Measurements from ENCODE around the gene ISM1.

The ISM1 gene

DNA sequence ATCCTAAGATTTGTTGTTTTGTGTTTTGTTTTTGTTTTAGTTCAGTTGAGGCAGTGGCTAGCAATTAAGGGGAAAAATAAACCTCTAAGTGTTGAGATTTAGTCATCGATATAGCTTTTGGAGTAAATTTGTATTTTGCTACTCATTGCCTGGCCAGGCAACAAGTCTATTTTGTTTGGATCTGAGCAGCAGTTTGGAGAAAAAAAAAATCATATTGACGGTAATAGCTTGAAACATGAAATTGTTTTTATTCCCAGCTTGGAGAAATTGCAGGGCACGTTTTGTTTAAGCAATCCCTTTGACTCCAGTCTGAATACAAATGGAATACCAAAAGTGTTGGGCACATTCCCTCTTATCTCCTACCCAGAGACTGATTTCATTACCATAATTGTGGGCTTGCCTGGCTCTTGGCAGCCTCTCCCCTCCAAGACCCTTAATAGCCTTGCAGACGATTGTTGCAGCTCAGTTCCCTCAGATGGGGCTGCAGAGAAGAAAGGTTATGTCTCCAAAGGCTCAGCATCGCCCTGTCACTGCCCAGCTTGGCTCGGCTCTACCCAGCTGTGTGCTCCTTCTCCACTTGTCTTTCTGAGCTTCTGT is 56.0 kb downstream of the ISM1 start:
- H3K4me1 ChIP-seq (ENCODE audit: control insufficient read depth, low read depth, low read length), result peaks cover 9% of the 10 kb centered on the region
- no peak overlapping the region for H3K9ac ChIP-seq (ENCODE audit: low read length)
- no peak overlapping the region for H3K27ac ChIP-seq (ENCODE audit: low read length)
- no peaks in the 10 kb centered on the region for H3K36me3 ChIP-seq (ENCODE audit: control insufficient read depth, low read depth, low read length)
- no peaks in the 10 kb centered on the region for H3K9me3 ChIP-seq (ENCODE audit: control insufficient read depth, low read depth, low read length)
- H3K4me3 ChIP-seq (ENCODE audit: low read length), result no peak overlapping the region
- H3K27me3 ChIP-seq (ENCODE audit: control insufficient read depth, insufficient read depth, low read length), result no peaks in the 10 kb centered on the region

DNA sequence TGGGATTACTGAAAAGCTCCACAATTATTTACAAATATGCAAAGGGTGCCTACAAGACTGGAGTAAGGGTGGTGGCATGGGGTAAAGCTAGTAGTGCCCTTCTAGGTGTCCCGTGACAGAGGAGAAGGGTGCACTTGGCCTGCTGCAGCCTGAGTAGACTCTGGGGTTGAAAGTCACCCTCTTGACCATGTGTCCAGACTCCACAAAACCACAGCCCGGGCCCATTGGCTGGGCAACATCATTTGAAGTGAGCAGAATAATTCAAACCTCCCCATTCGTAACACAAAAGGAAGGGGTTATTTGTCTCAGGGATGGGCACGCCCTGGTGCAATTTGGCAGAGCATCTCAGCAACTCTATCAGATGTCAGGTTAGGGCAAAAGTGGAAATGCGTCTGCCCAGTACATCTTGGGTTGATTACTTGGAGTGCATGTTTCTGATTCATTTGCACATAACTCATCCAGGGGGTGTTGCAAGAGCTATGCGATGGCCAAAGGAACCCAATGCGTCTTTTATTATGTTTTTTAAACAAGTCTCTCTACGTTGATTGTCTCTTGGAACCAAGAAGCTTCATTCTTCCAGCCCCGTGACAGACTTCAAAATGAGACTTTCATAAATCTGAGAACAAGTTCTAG is 56.7 kb downstream of the ISM1 start:
- H3K36me3 ChIP-seq (ENCODE audit: control insufficient read depth, low read depth, low read length), result no peaks in the 10 kb centered on the region
- no peaks in the 10 kb centered on the region for H3K9me3 ChIP-seq (ENCODE audit: control insufficient read depth, low read depth, low read length)
- H3K4me3 ChIP-seq (ENCODE audit: low read length), result no peak overlapping the region
- no peak overlapping the region for H3K9ac ChIP-seq (ENCODE audit: low read length)
- H3K4me1 ChIP-seq (ENCODE audit: control insufficient read depth, low read depth, low read length), result peaks cover 9% of the 10 kb centered on the region
- H3K27ac ChIP-seq (ENCODE audit: low read length), result no peak overlapping the region
- no peaks in the 10 kb centered on the region for H3K27me3 ChIP-seq (ENCODE audit: control insufficient read depth, insufficient read depth, low read length)

DNA sequence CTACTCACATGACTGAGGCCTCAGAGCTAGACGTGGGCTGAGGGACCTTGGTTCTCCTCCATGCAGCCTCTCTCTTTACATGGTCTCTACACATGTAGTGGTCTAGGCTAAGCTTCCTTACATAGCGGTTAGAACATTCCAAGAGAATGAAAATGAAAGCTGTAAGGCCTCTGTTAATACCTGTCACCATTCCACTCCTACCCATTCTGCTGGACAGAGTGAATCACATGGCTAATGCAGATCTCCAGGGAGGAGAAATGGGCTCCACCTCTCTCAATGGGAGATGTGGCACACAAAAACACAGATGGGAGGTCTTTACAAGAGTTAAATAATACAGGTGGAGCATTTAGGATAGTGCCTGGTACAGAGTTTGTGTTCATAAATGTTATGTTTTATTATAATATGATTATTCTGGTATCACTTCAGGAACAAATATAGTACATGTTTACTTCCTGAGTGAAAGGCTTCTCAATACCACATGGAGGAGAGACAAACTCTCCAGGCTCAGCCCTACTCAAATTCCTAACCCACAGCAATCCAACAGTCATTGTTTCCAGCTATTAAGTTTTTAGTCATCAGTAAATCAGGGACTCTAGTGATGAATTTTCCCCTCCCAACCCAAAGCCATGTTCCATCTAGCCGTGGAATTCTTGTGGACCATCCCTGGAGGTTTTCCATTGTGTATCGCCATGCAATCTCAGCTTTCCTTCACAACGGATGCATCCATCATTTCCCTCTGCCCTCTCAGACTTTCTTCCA is 57.9 kb downstream of the ISM1 start:
- no peaks in the 10 kb centered on the region for H3K27me3 ChIP-seq (ENCODE audit: control insufficient read depth, insufficient read depth, low read length)
- H3K36me3 ChIP-seq (ENCODE audit: control insufficient read depth, low read depth, low read length), result no peaks in the 10 kb centered on the region
- H3K27ac ChIP-seq (ENCODE audit: low read length), result no peak overlapping the region
- H3K4me3 ChIP-seq (ENCODE audit: low read length), result no peak overlapping the region
- no peak overlapping the region for H3K9ac ChIP-seq (ENCODE audit: low read length)
- H3K4me1 ChIP-seq (ENCODE audit: control insufficient read depth, low read depth, low read length), result peaks cover 6% of the 10 kb centered on the region
- no peaks in the 10 kb centered on the region for H3K9me3 ChIP-seq (ENCODE audit: control insufficient read depth, low read depth, low read length)

DNA sequence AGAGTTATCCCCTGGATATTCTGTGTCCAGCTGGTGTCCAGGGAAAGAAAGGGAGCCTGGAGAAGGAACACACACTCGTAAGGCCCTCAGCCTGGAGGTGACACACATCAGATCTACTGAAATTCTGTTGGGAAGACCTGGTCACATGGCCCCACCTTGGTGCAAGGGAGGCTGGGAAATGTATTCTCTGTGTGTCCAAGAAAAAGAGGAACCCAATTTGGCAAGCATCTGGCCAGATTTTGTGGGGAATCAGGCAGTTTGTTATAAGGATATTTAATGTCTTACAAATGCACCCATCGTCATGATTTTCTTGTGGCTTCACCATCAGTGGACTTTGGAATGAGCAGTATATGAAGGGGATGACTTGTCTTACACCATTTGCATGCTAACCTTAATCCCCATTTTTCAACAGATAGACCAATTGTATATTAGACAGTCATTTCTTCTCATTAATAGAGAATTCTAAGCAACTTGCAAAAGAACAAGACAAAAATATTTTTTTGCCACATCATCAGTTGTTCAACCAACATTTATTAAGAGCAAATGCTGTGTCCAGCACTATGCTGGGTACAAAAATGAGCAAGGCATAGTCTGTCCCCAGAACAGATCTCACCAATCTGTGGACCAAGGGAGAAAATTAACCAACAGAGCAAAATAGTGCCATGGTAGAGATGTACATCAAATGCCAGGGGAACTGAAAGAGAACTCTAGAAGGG is 59.7 kb downstream of the ISM1 start:
- H3K27ac ChIP-seq (ENCODE audit: low read length), result no peak overlapping the region
- no peak overlapping the region for H3K9ac ChIP-seq (ENCODE audit: low read length)
- no peaks in the 10 kb centered on the region for H3K36me3 ChIP-seq (ENCODE audit: control insufficient read depth, low read depth, low read length)
- no peaks in the 10 kb centered on the region for H3K9me3 ChIP-seq (ENCODE audit: control insufficient read depth, low read depth, low read length)
- no peak overlapping the region for H3K4me3 ChIP-seq (ENCODE audit: low read length)
- H3K4me1 ChIP-seq (ENCODE audit: control insufficient read depth, low read depth, low read length), result no peaks in the 10 kb centered on the region
- H3K27me3 ChIP-seq (ENCODE audit: control insufficient read depth, insufficient read depth, low read length), result no peaks in the 10 kb centered on the region

DNA sequence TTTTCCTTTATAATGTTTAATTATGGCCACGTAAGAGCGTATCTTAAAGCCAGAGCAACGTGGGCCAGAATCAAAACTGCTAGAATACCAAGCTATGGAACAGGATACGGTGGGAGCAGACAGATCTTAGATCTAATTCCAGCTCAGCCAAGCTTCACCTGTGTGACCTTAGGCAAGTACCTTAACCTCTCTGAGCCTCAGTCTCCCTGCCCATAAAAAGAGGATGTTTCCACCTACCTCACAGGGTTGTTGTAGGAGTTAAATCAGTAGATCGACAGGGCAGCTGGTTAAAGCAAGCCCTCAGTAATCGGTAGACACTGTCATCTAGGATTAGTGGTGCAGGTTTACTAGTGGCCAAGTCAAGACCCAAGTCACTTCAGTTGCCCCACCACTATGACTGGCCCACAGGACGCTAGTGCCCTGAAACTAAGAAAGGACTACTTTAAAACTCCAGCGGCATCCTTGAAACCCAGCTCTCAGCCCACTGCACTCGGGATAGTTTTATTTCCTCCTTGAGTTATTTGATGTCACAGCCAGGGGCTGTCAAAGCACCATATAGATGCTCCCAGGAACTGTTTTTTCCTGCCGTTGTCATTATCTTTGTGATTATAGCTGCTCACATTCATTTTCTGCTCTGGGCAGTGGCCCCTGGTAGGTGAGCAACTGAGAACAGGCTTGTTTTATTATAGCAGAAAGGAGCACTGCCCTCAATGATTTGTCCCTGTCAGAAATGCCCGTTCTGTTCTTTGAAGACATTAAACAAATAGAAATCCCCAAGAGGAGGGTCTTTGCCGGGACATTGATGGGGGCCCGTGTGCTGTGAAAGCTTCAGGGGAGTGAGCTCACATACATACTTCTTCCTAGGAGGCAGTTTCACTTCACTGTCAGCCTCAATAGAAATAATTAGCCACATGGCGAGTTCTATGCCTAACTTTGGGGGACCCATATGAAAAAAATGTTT is 63.1 kb downstream of the ISM1 start:
- H3K4me1 ChIP-seq (ENCODE audit: control insufficient read depth, low read depth, low read length), result no peaks in the 10 kb centered on the region
- no peak overlapping the region for H3K4me3 ChIP-seq (ENCODE audit: low read length)
- no peak overlapping the region for H3K9ac ChIP-seq (ENCODE audit: low read length)
- H3K27me3 ChIP-seq (ENCODE audit: control insufficient read depth, insufficient read depth, low read length), result no peaks in the 10 kb centered on the region
- H3K27ac ChIP-seq (ENCODE audit: low read length), result no peak overlapping the region
- no peaks in the 10 kb centered on the region for H3K9me3 ChIP-seq (ENCODE audit: control insufficient read depth, low read depth, low read length)
- no peaks in the 10 kb centered on the region for H3K36me3 ChIP-seq (ENCODE audit: control insufficient read depth, low read depth, low read length)

DNA sequence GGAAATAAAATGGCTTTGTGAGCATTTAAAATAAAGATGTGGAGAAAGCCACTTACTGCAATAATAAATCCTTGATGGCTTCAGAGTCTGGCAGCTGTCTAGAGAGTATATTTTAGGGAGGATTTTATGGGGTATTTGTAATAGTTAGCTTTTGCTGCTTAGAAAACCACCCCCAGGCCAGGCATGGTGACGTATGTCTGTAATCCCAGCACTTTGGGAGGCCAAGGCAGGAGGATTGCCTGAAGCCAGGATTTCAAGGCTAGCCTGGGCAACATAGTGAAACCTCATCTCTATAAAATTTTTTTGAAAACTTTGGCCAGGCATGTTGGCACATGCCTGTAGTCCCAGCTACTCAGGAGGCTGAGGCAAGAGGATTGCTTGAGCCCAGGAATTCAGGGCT is 63.8 kb downstream of the ISM1 start:
- no peak overlapping the region for H3K4me3 ChIP-seq (ENCODE audit: low read length)
- H3K27ac ChIP-seq (ENCODE audit: low read length), result no peak overlapping the region
- no peaks in the 10 kb centered on the region for H3K4me1 ChIP-seq (ENCODE audit: control insufficient read depth, low read depth, low read length)
- H3K9ac ChIP-seq (ENCODE audit: low read length), result no peak overlapping the region
- no peaks in the 10 kb centered on the region for H3K36me3 ChIP-seq (ENCODE audit: control insufficient read depth, low read depth, low read length)
- H3K9me3 ChIP-seq (ENCODE audit: control insufficient read depth, low read depth, low read length), result no peaks in the 10 kb centered on the region
- H3K27me3 ChIP-seq (ENCODE audit: control insufficient read depth, insufficient read depth, low read length), result no peaks in the 10 kb centered on the region

DNA sequence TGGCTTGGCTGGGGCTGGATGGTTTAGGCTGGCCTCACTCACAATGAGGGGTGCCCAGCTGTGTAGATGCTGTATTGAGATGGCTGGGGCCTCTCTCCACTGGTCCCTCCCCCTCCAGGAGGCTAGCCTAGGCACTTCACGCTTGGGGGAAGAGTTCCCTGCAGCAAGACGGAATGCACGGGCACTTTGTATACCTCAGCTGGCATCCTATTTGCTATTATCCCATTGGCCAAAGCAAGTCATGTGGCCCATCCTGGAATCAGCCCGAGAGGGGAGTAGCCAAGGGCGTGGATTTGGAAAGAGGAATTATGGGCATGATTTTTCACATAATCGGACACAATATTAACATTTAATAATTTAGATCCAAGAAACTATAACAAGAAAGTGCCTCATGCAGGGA is 64.3 kb downstream of the ISM1 start:
- H3K9me3 ChIP-seq (ENCODE audit: control insufficient read depth, low read depth, low read length), result no peaks in the 10 kb centered on the region
- H3K27ac ChIP-seq (ENCODE audit: low read length), result no peak overlapping the region

DNA sequence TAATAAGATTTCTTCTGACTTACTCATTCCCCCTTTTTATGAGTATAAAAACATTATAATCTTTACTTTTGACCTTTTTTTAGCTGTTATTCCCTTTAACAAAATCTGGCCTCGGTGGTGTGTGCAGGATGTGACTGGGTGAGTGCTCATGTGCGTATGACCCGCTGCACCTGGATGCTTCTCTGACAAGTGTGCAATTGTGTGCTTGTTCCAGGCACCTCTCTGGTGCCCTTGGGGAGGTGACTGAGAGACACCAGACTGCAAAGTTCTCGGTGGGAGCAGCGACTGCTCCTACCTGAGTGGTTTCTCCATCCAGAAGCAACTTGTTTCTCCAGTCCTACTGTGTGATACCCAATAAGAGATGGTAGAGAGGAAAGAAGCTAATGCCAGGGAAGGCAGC is 65.0 kb downstream of the ISM1 start:
- H3K36me3 ChIP-seq (ENCODE audit: control insufficient read depth, low read depth, low read length), result no peaks in the 10 kb centered on the region
- no peak overlapping the region for H3K4me3 ChIP-seq (ENCODE audit: low read length)
- no peaks in the 10 kb centered on the region for H3K9me3 ChIP-seq (ENCODE audit: control insufficient read depth, low read depth, low read length)
- no peak overlapping the region for H3K9ac ChIP-seq (ENCODE audit: low read length)
- H3K27ac ChIP-seq (ENCODE audit: low read length), result no peak overlapping the region
- no peaks in the 10 kb centered on the region for H3K4me1 ChIP-seq (ENCODE audit: control insufficient read depth, low read depth, low read length)
- no peaks in the 10 kb centered on the region for H3K27me3 ChIP-seq (ENCODE audit: control insufficient read depth, insufficient read depth, low read length)

More for the DNA sequence above, 64.3 kb downstream of the ISM1 start:
- Histone ChIP-seq H3K9ac (ENCODE audit: low read length) (no peak overlapping the region), H3K27me3 (ENCODE audit: control insufficient read depth, insufficient read depth, low read length) (no peaks in the 10 kb centered on the region), H3K4me1 (ENCODE audit: control insufficient read depth, low read depth, low read length) (no peaks in the 10 kb centered on the region), H3K36me3 (ENCODE audit: control insufficient read depth, low read depth, low read length) (no peaks in the 10 kb centered on the region), H3K4me3 (ENCODE audit: low read length) (no peak overlapping the region)

DNA sequence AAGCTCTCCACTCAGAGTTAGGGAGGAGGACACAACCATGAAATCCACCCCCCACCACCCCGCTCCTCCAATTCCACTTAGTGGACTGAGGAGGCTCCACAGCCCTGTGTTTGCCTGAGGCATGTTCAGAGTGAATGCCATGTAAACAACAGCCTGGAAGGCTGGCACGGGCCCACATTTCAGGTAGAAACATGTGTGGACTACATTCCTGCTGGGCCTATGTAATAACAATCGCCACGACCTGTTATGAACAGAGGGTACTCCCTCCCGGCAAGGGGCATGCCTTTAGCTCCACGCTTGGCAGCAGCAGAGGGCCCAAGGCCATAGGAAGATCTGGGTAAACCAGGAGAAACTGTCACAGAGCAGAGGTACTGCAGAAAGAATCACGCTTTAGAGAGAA is 65.5 kb downstream of the ISM1 start:
- Histone ChIP-seq H3K36me3 (ENCODE audit: control insufficient read depth, low read depth, low read length) (no peaks in the 10 kb centered on the region), H3K4me1 (ENCODE audit: control insufficient read depth, low read depth, low read length) (no peaks in the 10 kb centered on the region), H3K4me3 (ENCODE audit: low read length) (no peak overlapping the region), H3K27me3 (ENCODE audit: control insufficient read depth, insufficient read depth, low read length) (no peaks in the 10 kb centered on the region), H3K9me3 (ENCODE audit: control insufficient read depth, low read depth, low read length) (no peaks in the 10 kb centered on the region), H3K9ac (ENCODE audit: low read length) (no peak overlapping the region), H3K27ac (ENCODE audit: low read length) (no peak overlapping the region)

DNA sequence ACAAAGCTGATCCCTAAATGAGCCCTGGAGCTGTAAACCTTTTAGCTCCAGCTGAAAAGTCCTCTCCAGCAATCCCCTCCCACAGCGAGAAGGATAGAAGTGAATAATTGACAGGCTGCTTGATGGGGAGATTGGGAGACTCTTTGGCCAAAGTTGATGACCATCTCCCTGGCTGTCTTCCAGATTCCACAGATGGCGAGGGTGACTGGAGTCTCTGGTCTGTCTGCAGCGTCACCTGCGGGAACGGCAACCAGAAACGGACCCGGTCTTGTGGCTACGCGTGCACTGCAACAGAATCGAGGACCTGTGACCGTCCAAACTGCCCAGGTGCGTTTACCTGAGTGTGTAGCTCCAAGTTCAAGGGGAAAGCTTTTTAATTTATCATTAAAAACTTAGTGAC is 67.3 kb downstream of the ISM1 start:
- Histone ChIP-seq H3K27me3 (ENCODE audit: control insufficient read depth, insufficient read depth, low read length) (no peaks in the 10 kb centered on the region), H3K27ac (ENCODE audit: low read length) (no peak overlapping the region), H3K4me3 (ENCODE audit: low read length) (no peak overlapping the region), H3K9me3 (ENCODE audit: control insufficient read depth, low read depth, low read length) (no peaks in the 10 kb centered on the region), H3K4me1 (ENCODE audit: control insufficient read depth, low read depth, low read length) (no peaks in the 10 kb centered on the region), H3K36me3 (ENCODE audit: control insufficient read depth, low read depth, low read length) (no peaks in the 10 kb centered on the region), H3K9ac (ENCODE audit: low read length) (no peak overlapping the region)

DNA sequence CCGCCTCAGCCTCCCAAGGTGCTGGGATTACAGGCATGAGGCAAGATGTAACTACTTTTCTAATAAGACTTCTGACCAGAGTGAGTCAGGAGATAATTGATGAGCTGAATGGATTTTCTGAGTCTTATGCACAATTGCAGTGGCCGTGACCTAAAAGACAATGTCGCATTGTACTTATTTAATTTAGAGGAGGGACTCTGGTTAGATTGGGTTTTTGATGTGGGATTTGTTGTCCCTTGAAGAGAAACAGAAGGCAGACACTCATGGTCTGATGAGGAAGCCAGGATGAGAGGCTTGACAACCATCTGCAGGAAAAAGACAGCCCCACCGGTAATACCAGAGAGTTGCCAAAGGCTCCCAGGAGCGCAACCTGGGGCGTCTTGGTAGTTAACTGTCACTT is 68.0 kb downstream of the ISM1 start:
- H3K27me3 ChIP-seq (ENCODE audit: control insufficient read depth, insufficient read depth, low read length), result no peaks in the 10 kb centered on the region
- H3K4me1 ChIP-seq (ENCODE audit: control insufficient read depth, low read depth, low read length), result no peaks in the 10 kb centered on the region
- no peaks in the 10 kb centered on the region for H3K9me3 ChIP-seq (ENCODE audit: control insufficient read depth, low read depth, low read length)
- no peaks in the 10 kb centered on the region for H3K36me3 ChIP-seq (ENCODE audit: control insufficient read depth, low read depth, low read length)
- H3K9ac ChIP-seq (ENCODE audit: low read length), result no peak overlapping the region
- no peak overlapping the region for H3K4me3 ChIP-seq (ENCODE audit: low read length)
- H3K27ac ChIP-seq (ENCODE audit: low read length), result no peak overlapping the region
